ENCODE results near the gene B4GALT3. TPM values are rescaled to one million over a fixed set of nuclear protein-coding genes. Genes with fewer than 3 reads are reported as not detected.
A peak's percentile ranks its signal among the peaks of the same experiment; 100 is the strongest.

B4GALT3 gene
- total RNA-seq, 1 experiment from 2014 or later = 59.2 TPM

DNA sequence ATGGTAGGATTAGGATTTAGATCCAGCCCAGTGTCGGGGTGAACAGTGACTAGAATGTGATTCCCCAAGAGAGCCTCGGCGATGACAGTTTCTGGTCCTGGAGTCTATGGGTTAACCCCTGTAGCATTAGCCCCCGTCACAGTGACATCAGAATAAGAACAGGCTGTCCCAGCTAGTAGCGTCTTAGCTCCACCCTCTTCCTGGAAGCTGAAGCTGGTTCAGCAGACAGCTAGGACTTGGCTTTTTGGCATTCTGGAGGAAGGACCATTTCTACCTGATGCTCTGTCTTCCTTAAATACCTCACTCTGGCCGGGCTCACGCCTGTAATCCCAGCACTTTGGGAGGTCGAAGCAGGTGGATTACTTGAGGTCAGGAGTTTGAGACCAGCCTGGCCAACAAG, 29.9 kb upstream of the B4GALT3 start:
- no peaks in the 10 kb centered on the region for H3K9me3 Mint-ChIP-seq (ENCODE audit: low read depth, unreplicated experiment)
- intact Hi-C loops (cut with micrococcal nuclease; ENCODE audit: unreplicated experiment) = loop anchor here (5.0 to 10.0 kb wide), 2 partner anchors 175 to 538 kb away; partner anchors contain the start of gene DUSP12
- CTCF ChIA-PET = interaction anchor here (0.8 kb wide), 1 partner anchor 51 kb away, joined by 7 read pairs; the partner anchor contains the start of gene PCP4L1
- H3K27ac Mint-ChIP-seq (ENCODE audit: unreplicated experiment) = no peak overlapping the region
- H3K36me3 Mint-ChIP-seq (ENCODE audit: insufficient read depth, unreplicated experiment) = peaks cover 42% of the 10 kb centered on the region
- no peaks in the 10 kb centered on the region for H3K27me3 Mint-ChIP-seq (ENCODE audit: unreplicated experiment)
- DNase-seq = no peak
- TF ChIP-seq, protein P1, sequence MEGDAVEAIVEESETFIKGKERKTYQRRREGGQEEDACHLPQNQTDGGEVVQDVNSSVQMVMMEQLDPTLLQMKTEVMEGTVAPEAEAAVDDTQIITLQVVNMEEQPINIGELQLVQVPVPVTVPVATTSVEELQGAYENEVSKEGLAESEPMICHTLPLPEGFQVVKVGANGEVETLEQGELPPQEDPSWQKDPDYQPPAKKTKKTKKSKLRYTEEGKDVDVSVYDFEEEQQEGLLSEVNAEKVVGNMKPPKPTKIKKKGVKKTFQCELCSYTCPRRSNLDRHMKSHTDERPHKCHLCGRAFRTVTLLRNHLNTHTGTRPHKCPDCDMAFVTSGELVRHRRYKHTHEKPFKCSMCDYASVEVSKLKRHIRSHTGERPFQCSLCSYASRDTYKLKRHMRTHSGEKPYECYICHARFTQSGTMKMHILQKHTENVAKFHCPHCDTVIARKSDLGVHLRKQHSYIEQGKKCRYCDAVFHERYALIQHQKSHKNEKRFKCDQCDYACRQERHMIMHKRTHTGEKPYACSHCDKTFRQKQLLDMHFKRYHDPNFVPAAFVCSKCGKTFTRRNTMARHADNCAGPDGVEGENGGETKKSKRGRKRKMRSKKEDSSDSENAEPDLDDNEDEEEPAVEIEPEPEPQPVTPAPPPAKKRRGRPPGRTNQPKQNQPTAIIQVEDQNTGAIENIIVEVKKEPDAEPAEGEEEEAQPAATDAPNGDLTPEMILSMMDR (IDR thresholded peaks at IDR 0.05; ENCODE audit: unreplicated experiment) = no peak
- no peak overlapping the region for H3K4me3 Mint-ChIP-seq (ENCODE audit: low read depth, unreplicated experiment)
- H3K4me1 Mint-ChIP-seq (ENCODE audit: low read depth, unreplicated experiment) = peaks cover 24% of the 10 kb centered on the region
- no TSS peak for BruUV-seq (replicated peaks)

DNA sequence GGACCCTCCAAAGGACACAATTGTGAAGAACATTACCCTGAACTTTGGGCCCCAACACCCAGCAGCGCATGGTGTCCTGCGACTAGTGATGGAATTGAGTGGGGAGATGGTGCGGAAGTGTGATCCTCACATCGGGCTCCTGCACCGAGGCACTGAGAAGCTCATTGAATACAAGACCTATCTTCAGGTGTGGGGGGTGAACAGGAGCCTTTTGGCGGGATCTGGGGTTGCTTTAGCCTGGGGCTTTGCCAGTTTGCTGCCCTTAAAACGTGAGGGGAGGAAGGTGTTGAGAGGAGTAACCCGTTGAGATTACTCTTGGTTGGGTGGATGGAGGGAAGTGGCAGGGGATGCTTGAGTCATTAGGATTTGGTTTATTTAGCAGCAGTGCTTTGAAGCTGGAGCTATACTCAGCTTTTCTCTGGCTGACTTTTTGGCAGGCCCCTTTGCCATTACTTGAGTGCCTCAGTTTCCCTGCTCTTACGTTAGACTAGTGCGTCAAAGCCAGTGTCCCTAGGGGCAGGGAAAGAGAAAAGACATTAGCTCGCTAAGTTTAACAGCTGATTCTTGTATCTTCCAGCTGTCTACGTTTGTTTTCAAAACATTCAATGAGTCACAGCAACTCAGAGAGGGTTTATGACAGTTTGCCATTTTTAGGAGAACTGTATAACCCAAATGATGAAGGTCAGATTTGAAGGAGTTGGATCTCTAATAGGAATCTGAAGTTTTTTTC, 29.3 kb upstream of the B4GALT3 start:
- Mint-ChIP-seq H3K36me3 (ENCODE audit: insufficient read depth, unreplicated experiment) (peaks cover 38% of the 10 kb centered on the region), H3K27me3 (ENCODE audit: unreplicated experiment) (no peaks in the 10 kb centered on the region), H3K27ac (ENCODE audit: unreplicated experiment) (no peak overlapping the region), H3K4me3 (ENCODE audit: low read depth, unreplicated experiment) (no peak overlapping the region), H3K9me3 (ENCODE audit: low read depth, unreplicated experiment) (no peaks in the 10 kb centered on the region), H3K4me1 (ENCODE audit: low read depth, unreplicated experiment) (peaks cover 28% of the 10 kb centered on the region)
- TF ChIP-seq, protein P1 (IDR thresholded peaks at IDR 0.05; ENCODE audit: unreplicated experiment) = no peak
- CTCF ChIA-PET = interaction anchor here (0.6 to 1.2 kb wide), 3 partner anchors 52 to 183 kb away, joined by 4 to 7 read pairs (median 5); partner anchors contain the start of gene PCP4L1
- BruUV-seq (replicated peaks) = no TSS peak
- intact Hi-C loops (cut with micrococcal nuclease; ENCODE audit: unreplicated experiment) = loop anchor here (5.0 to 10.0 kb wide), 2 partner anchors 176 to 538 kb away; partner anchors contain the start of gene DUSP12
- DNase-seq = no peak

DNA sequence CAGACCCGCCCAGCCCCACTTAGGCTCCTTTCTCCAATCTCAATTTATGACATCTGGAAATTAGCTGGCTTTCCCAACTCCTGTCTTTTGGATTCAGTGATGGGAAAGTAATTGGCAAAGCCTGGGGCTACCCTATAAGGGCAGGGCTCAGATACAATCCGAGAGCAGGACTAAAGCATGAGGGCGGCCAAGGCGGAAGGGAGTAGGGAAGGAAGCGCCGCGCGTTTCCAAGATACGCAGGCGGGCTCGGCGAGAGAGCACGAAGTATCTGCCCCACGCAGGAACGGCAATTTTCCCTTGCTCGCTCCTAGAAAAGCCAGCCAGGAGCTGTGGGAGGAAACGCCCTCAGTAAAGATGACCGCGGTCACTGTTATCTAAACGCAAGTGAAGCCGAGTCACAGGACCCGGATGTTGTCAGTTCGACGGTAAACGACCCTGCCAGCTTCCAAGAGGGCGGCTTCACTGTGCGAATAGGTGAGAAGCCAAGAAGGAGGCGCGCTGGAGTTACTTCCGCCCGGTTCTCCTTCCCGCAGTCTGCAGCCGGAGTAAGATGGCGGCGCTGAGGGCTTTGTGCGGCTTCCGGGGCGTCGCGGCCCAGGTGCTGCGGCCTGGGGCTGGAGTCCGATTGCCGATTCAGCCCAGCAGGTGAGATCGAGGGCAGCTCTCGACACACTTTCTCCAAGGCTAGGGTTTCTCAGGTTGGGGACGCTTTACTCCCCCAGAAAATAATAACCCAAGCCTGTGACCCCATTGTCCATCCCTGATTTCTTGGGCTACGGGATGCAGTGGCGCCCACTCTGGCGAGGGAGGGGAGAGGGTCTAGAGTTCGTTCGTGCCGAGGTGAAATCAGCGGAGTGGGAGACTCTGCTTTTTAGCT, 24.8 kb upstream of the B4GALT3 start, which contains the start of gene NDUFS2:
Gene NDUFS2, plus strand, starts transcription at position 532 of the 877 bp plus-strand sequence. Its CDS starts 19 bp downstream, at position 551.
- TSS peak; percentile 96 for BruUV-seq (replicated peaks)
- H3K4me3 Mint-ChIP-seq (ENCODE audit: low read depth, unreplicated experiment) = peak within 1 kb of the TSS; percentile 78

More for the DNA sequence above, 24.8 kb upstream of the B4GALT3 start, which contains the start of gene NDUFS2:
- peaks cover 48% of the 10 kb centered on the region for H3K4me1 Mint-ChIP-seq (ENCODE audit: low read depth, unreplicated experiment)
- DNase-seq = peak; percentile 96
- H3K9me3 Mint-ChIP-seq (ENCODE audit: low read depth, unreplicated experiment) = no peaks in the 10 kb centered on the region
- intact Hi-C loops (cut with micrococcal nuclease; ENCODE audit: unreplicated experiment) = loop anchor here (10.0 kb wide), 1 partner anchor 543 kb away; the partner anchor contains the start of gene DUSP12
- H3K27me3 Mint-ChIP-seq (ENCODE audit: unreplicated experiment) = peaks cover 24% of the 10 kb centered on the region
- TF ChIP-seq, protein P1 (IDR thresholded peaks at IDR 0.05; ENCODE audit: unreplicated experiment) = peak; percentile 34
- CTCF ChIA-PET = interaction anchor here (0.5 to 2.2 kb wide), 8 partner anchors 15 to 1259 kb away, joined by 3 to 22 read pairs (median 6); partner anchors contain the start of genes DEDD, PCP4L1 and TOMM40L
- H3K36me3 Mint-ChIP-seq (ENCODE audit: insufficient read depth, unreplicated experiment) = peaks cover 20% of the 10 kb centered on the region
- H3K27ac Mint-ChIP-seq (ENCODE audit: unreplicated experiment) = peak within 1 kb of the TSS; percentile 71

Measured in Calu3 (cell line).